ENCODE measurements around the gene SPDYC. TPM values are rescaled to one million over a fixed set of nuclear protein-coding genes. Genes with fewer than 3 reads are reported as not detected.

SPDYC gene, protein sequence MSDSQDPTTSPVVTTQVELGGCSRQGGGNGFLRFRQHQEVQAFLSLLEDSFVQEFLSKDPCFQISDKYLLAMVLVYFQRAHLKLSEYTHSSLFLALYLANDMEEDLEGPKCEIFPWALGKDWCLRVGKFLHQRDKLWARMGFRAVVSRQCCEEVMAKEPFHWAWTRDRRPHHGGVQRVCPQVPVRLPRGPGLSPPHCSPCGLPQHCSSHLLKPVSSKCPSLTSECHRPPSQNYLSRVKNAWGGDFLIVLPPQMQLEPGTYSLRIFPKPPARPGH
- not detected in 2 replicates for total RNA-seq

DNA sequence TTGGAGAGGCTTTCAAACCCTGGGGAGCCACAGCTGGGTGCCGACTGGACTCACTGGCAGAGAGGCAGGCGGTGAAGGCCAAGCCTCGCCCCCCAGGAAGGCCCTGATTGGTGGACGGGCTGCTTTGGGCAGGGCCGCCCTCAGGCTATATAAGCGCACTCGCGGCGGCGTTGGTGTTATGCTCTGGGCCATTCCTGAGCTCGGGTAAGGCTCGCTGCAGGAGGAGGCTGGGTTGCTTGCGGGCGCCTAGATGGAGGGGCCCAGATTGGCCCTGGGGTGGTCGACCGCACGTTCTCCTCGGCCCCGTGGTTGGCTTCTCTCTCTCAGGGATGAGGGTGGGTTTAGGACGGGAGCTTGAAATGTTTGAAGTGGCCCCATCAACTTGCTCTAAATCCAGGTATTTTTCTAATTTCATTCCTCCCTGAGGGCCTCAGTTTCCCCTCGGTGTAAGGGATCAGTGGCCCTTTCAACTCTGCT is at the start of gene SPDYC:
SPDYC (plus strand) TSS at position 176 of the 477 bp plus-strand sequence. CDS start 1,125 bp downstream, outside the sequence.

DNA sequence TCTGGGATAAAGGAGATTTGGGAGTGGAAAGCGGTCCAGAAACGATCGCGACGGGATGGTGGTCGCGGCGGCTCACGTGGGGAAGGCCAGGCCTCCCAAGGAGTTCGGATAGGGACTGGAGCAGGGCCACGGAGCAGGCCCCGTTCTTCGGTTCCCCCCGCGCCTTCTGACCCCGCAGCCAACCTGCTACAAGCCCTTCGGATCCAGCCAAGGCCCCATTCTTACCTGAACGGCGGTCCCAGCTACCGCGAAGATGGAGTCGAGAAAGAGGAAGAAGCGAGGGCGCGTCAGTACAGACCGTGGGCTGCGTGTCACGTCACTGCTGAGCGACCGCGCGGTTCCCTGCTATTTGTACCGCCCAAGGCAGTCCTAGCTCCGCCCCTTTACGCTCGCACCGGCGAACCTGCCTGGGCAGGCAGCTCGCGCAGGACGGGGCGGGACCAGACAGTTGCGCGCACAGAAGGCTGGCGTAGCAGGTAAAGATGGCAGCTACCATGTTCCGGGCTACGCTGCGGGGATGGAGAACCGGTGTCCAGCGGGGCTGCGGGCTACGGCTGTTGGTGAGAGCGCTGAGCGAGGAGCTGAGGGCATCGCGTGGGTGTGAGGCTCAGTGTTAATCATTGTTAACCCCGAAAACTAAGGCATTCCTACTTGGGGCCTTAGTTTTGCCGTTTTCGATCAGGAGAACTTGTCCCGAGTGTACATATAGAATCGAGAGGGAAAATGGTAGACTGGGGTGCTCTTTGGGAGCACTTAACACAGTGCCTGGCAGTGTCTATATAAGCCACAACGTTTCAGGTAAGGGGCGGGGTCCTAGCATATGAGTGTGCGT is 48.0 kb upstream of the SPDYC start, which contains the start of the genes FAU and MRPL49:
FAU (minus strand) TSS at position 270 of the 832 bp plus-strand sequence. CDS start 321 bp downstream, outside the sequence.
MRPL49 (plus strand) TSS at position 457 of the 832 bp plus-strand sequence; CDS start at position 483, 26 bp downstream.

DNA sequence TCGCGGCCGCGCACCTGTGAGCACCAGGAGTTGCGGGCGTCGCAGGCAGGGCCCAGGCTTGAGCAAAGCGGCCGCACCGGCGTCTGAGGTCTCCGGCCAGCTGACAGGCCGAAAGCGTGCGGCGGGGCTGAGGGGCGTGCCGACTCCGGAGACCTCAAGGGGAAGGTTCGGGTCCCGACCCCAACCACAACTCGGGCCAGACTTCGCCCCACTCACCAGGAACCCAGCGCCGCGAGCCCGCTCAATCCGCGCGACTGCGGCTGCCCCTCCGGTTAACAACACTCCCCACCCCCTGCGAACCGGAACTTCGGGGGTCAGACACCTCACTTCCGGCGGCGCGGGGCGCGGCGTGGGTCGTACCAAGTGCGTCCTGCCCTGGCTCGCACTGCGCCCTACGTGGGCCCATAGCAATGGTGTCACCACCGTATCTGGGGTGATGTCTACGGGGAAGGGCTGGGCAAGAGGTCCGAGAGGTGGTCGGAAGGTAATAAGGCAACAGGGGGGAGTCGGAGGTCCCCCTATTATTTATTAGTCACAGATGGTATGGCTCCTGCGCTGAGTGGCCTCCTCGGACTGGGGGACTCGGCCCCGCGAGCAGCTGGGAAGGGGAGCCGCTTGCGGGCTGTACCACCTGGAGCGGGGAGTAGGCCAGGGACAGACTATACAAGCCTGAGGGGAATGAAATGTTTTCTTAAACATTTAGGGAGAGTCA is 35.6 kb upstream of the SPDYC start, which contains the start of gene SYVN1:
SYVN1 (minus strand) TSS at position 280 of the 712 bp plus-strand sequence. CDS start 918 bp downstream, outside the sequence.

DNA sequence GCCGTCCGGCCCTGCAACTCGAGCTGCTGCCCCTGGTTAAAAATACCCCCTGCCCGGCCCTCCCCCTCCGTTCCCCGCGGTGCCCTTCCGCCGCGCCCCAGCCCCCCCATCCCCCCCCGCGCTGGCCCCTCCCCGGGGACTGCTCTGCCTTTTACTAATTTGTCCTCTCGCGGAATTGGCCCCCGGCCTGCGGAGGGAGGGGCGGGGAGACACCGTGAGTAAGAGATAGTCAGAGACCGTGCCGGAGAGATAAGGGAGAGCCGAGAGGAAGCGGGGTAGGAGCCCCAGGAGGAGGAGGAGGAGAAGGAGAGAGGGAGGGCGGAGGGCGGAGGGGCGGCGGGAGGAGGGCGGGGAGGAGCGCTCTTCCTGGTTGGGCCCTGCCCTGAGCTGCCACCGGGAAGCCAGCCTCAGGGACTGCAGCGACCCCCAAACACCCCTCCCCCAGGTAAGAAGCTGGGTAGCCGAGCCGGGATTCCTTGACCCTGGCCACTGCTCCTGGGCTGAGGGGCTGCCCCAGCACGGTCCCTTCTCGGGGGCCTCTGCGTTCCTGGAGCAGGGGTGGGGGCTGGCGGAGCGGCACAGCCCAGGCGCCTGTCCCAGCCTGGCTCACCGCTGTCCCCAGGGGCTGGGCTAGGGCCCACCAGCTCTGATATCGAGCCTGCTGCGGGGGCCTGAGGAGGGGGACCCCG is 11.7 kb downstream of the SPDYC start, which contains the start of gene CAPN1:
CAPN1 (plus strand) TSS at position 360 of the 689 bp plus-strand sequence. CDS start 774 bp downstream, outside the sequence.

Other genes with a start within 250 kb of the SPDYC start
- 21.0 and 22.8 TPM in 2 replicates for gene PPP2R5B, start 245.5 kb upstream of the SPDYC start, total RNA-seq
- gene GPHA2, start 234.3 kb upstream of the SPDYC start, total RNA-seq = not detected in 2 replicates
- gene MAJIN, start 198.1 kb upstream of the SPDYC start, total RNA-seq = not detected in 2 replicates
- gene BATF2, start 173.3 kb upstream of the SPDYC start, total RNA-seq = 1.8 and 3.2 TPM in 2 replicates
- 187 and 226 TPM in 2 replicates for gene ARL2, start 156.1 kb upstream of the SPDYC start, total RNA-seq
- 13.4 and 15.6 TPM in 2 replicates for gene SNX15, start 142.8 kb upstream of the SPDYC start, total RNA-seq
- 6.7 and 16.2 TPM in 2 replicates for gene SAC3D1, start 129.0 kb upstream of the SPDYC start, total RNA-seq
- gene NAALADL1, start 111.7 kb upstream of the SPDYC start, total RNA-seq = 38.9 and 41.3 TPM in 2 replicates
- 6.1 and 17.3 TPM in 2 replicates for gene CDCA5, start 86.2 kb upstream of the SPDYC start, total RNA-seq
- gene ZFPL1, start 86.0 kb upstream of the SPDYC start, total RNA-seq = 51.3 and 69.4 TPM in 2 replicates
- 155 and 557 TPM in 2 replicates for gene VPS51, start 74.0 kb upstream of the SPDYC start, total RNA-seq
- 16.8 and 32.3 TPM in 2 replicates for gene TM7SF2, start 58.4 kb upstream of the SPDYC start, total RNA-seq
- gene ZNHIT2, start 52.5 kb upstream of the SPDYC start, total RNA-seq = 22.7 and 23.7 TPM in 2 replicates
- gene FAU, start 48.1 kb upstream of the SPDYC start, total RNA-seq = 511 and 807 TPM in 2 replicates
- gene MRPL49, start 47.9 kb upstream of the SPDYC start, total RNA-seq = 55.3 and 71.5 TPM in 2 replicates
- gene SYVN1, start 35.7 kb upstream of the SPDYC start, total RNA-seq = 20.6 and 34.6 TPM in 2 replicates
- 168 and 220 TPM in 2 replicates for gene CAPN1, start 11.7 kb downstream of the SPDYC start, total RNA-seq
- 11.7 and 18.0 TPM in 2 replicates for gene POLA2, start 91.7 kb downstream of the SPDYC start, total RNA-seq
- gene CDC42EP2, start 144.6 kb downstream of the SPDYC start, total RNA-seq = 20.4 and 29.7 TPM in 2 replicates
- 38.0 and 62.0 TPM in 2 replicates for gene DPF2, start 163.6 kb downstream of the SPDYC start, total RNA-seq
- 0.88 TPM in 1 of 2 replicates, not detected in the other for gene TIGD3, start 184.5 kb downstream of the SPDYC start, total RNA-seq
- gene SLC25A45, start 212.4 kb downstream of the SPDYC start, total RNA-seq = 0.65 and 1.4 TPM in 2 replicates
- 22.4 and 39.4 TPM in 2 replicates for gene FRMD8, start 216.4 kb downstream of the SPDYC start, total RNA-seq